Natural killer cell treated with Interleukin-12 subunit alpha and Interleukin-12 subunit beta and Interleukin-15 and Interleukin-18, amount 100 ng/mL, for 72 hours (primary cell): ENCODE measurements around the gene NOS1AP. TPM values are rescaled to one million over a fixed set of nuclear protein-coding genes. Genes with fewer than 3 reads are reported as not detected.
"Not testable (repeated sequence)": the region's sequence is repeated elsewhere in the genome, so short reads cannot be mapped to it uniquely, and the experiment has no call there.

Experiments used
- ATAC-seq, 2 donors: fragments of 150-1000 bp; cut with Tn5 transposase in 1 of 2; sonication (Bioruptor Pico), chemical (Tn5 transposase) in 1 of 2; 2 replicates each; pipeline ENCODE4 v1.10.0; 2021
- DNase-seq: peaks from one replicate; pipeline ENCODE4 v3.0.0; 2022; ENCODE audit warnings: low spot score
- H3K27ac Mint-ChIP-seq, 2 donors: 1 replicate in 1 of 2; 2 replicates in 1 of 2; pipeline ENCODE4 v1.8.0; 2022; ENCODE audit warnings: mixed read lengths in 2 of 2, mild to moderate bottlenecking in 1 of 2, moderate library complexity in 1 of 2
- H3K27me3 Mint-ChIP-seq, 2 donors: 1 replicate in 1 of 2; 2 replicates in 1 of 2; pipeline ENCODE4 v1.8.0; 2022; ENCODE audit warnings: mixed read lengths in 2 of 2
- H3K36me3 Mint-ChIP-seq: one replicate; pipeline ENCODE4 v1.8.0; 2022; ENCODE audit warnings: mixed read lengths
- H3K4me1 Mint-ChIP-seq, 2 donors: 1 replicate in 1 of 2; 2 replicates in 1 of 2; pipeline ENCODE4 v1.8.0; 2022; ENCODE audit warnings: low read depth in 2 of 2, mixed read lengths in 2 of 2, mild to moderate bottlenecking in 1 of 2
- H3K4me3 Mint-ChIP-seq: one replicate; pipeline ENCODE4 v1.8.0; 2022; ENCODE audit warnings: mixed read lengths
- H3K9me3 Mint-ChIP-seq: 2 replicates; pipeline ENCODE4 v1.8.0; 2022; ENCODE audit warnings: mixed read lengths
- total RNA-seq, 2 donors: library from RNA; stranded (reverse); gene quantifications; one replicate each; pipeline ENCODE4 v1.2.3, GENCODE V29; 2022

NOS1AP gene
- total RNA-seq, 2 donors from 2014 or later, result 0.12 TPM; not detected in 1

GRCh38 chr1:162157469-162157868 is 88.0 kb downstream of the NOS1AP start:
- Mint-ChIP-seq H3K9me3 (no peaks in the 10 kb centered on the region), H3K4me3 (no peak overlapping the region), H3K4me1 (peaks cover 0 to 4% of the 10 kb centered on the region in 2 donors), H3K36me3 (no peaks in the 10 kb centered on the region), H3K27me3 (peaks cover 16 to 25% of the 10 kb centered on the region in 2 donors), H3K27ac (no peak overlapping the region)
- no peak for DNase-seq
- ATAC-seq, result no peak

- Mint-ChIP-seq H3K4me1 (no peaks in the 10 kb centered on the region), H3K27me3 (peaks cover 23 to 37% of the 10 kb centered on the region in 2 donors), H3K4me3 (no peak overlapping the region), H3K9me3 (no peaks in the 10 kb centered on the region), H3K27ac (no peak overlapping the region), H3K36me3 (no peaks in the 10 kb centered on the region)
- DNase-seq, result no peak
- no peak for ATAC-seq
Observed at GRCh38 chr1:162158624-162159271, 89.3 kb downstream of the NOS1AP start.

GRCh38 chr1:162159515-162159914 is 90.0 kb downstream of the NOS1AP start:
- Mint-ChIP-seq H3K27ac (no peak overlapping the region), H3K9me3 (no peaks in the 10 kb centered on the region), H3K27me3 (peaks cover 23 to 42% of the 10 kb centered on the region in 2 donors), H3K4me1 (no peaks in the 10 kb centered on the region), H3K36me3 (no peaks in the 10 kb centered on the region), H3K4me3 (no peak overlapping the region)
- DNase-seq, result no peak
- ATAC-seq, result no peak

- no peaks in the 10 kb centered on the region for H3K36me3 Mint-ChIP-seq
- ATAC-seq, result no peak
- H3K4me3 Mint-ChIP-seq, result no peak overlapping the region
Observed at GRCh38 chr1:162161916-162162550, 92.5 kb downstream of the NOS1AP start.

GRCh38 chr1:162165528-162165927 is 96.0 kb downstream of the NOS1AP start:
- H3K27ac Mint-ChIP-seq, result no peak overlapping the region
- H3K4me1 Mint-ChIP-seq, result no peaks in the 10 kb centered on the region
- no peak for ATAC-seq
- H3K9me3 Mint-ChIP-seq, result no peaks in the 10 kb centered on the region
- DNase-seq, result no peak
- no peaks in the 10 kb centered on the region for H3K36me3 Mint-ChIP-seq
- peaks cover 23 to 56% of the 10 kb centered on the region in 2 donors for H3K27me3 Mint-ChIP-seq
- no peak overlapping the region for H3K4me3 Mint-ChIP-seq

More at GRCh38 chr1:162161916-162162550, 92.5 kb downstream of the NOS1AP start:
- H3K27me3 Mint-ChIP-seq, result peaks cover 28 to 55% of the 10 kb centered on the region in 2 donors
- no peaks in the 10 kb centered on the region for H3K9me3 Mint-ChIP-seq
- no peaks in the 10 kb centered on the region for H3K4me1 Mint-ChIP-seq
- H3K27ac Mint-ChIP-seq, result no peak overlapping the region
- DNase-seq, result no peak

GRCh38 chr1:162166917-162167615 is 97.6 kb downstream of the NOS1AP start:
- H3K27ac Mint-ChIP-seq, result no peak overlapping the region
- ATAC-seq, result no peak
- no peak overlapping the region for H3K4me3 Mint-ChIP-seq
- H3K4me1 Mint-ChIP-seq, result no peaks in the 10 kb centered on the region
- no peaks in the 10 kb centered on the region for H3K9me3 Mint-ChIP-seq
- H3K27me3 Mint-ChIP-seq, result peaks cover 26 to 48% of the 10 kb centered on the region in 2 donors
- no peaks in the 10 kb centered on the region for H3K36me3 Mint-ChIP-seq
- DNase-seq, result no peak

- Mint-ChIP-seq H3K4me1 (no peaks in the 10 kb centered on the region), H3K9me3 (no peaks in the 10 kb centered on the region), H3K27me3 (peaks cover 22 to 39% of the 10 kb centered on the region in 2 donors), H3K4me3 (no peak overlapping the region), H3K36me3 (no peaks in the 10 kb centered on the region), H3K27ac (no peak overlapping the region)
- DNase-seq, result no peak
- ATAC-seq, result no peak
Observed at GRCh38 chr1:162168261-162168660, 98.8 kb downstream of the NOS1AP start.

- H3K27ac Mint-ChIP-seq, result no peak overlapping the region
Observed at GRCh38 chr1:162169031-162169790, 99.7 kb downstream of the NOS1AP start.

GRCh38 chr1:162171111-162171510 is 101.6 kb downstream of the NOS1AP start:
- Mint-ChIP-seq H3K4me1 (no peaks in the 10 kb centered on the region), H3K4me3 (no peak overlapping the region), H3K27ac (no peak overlapping the region), H3K27me3 (peaks cover 16 to 19% of the 10 kb centered on the region in 2 donors), H3K36me3 (no peaks in the 10 kb centered on the region), H3K9me3 (no peaks in the 10 kb centered on the region)
- DNase-seq (no peak), ATAC-seq (no peak)

More at GRCh38 chr1:162169031-162169790, 99.7 kb downstream of the NOS1AP start:
- H3K4me1 Mint-ChIP-seq, result no peaks in the 10 kb centered on the region
- H3K9me3 Mint-ChIP-seq, result no peaks in the 10 kb centered on the region
- DNase-seq (no peak), ATAC-seq (no peak)
- no peak overlapping the region for H3K4me3 Mint-ChIP-seq
- no peaks in the 10 kb centered on the region for H3K36me3 Mint-ChIP-seq
- H3K27me3 Mint-ChIP-seq, result peaks cover 19 to 31% of the 10 kb centered on the region in 2 donors

GRCh38 chr1:162172311-162173102 is 103.0 kb downstream of the NOS1AP start:
- Mint-ChIP-seq H3K9me3 (no peaks in the 10 kb centered on the region), H3K4me3 (no peak overlapping the region), H3K36me3 (no peaks in the 10 kb centered on the region), H3K27ac (no peak overlapping the region), H3K4me1 (no peaks in the 10 kb centered on the region), H3K27me3 (peaks cover 10 to 13% of the 10 kb centered on the region in 2 donors)
- no peak for ATAC-seq
- DNase-seq, result no peak

GRCh38 chr1:162173607-162174006 is 104.1 kb downstream of the NOS1AP start:
- H3K36me3 Mint-ChIP-seq, DNase-seq, H3K9me3 Mint-ChIP-seq, H3K27ac Mint-ChIP-seq, H3K4me1 Mint-ChIP-seq, H3K4me3 Mint-ChIP-seq, ATAC-seq: not testable (repeated sequence)
- H3K27me3 Mint-ChIP-seq, result peaks cover 10 to 18% of the 10 kb centered on the region in 2 donors

- peaks cover 10 to 21% of the 10 kb centered on the region in 2 donors for H3K27me3 Mint-ChIP-seq
- H3K4me3 Mint-ChIP-seq, H3K36me3 Mint-ChIP-seq, DNase-seq, H3K9me3 Mint-ChIP-seq, H3K27ac Mint-ChIP-seq, H3K4me1 Mint-ChIP-seq, ATAC-seq: not testable (repeated sequence)
Observed at GRCh38 chr1:162174027-162174426, 104.5 kb downstream of the NOS1AP start.
